ENCODE results near the gene SLC26A8.

Gene SLC26A8

DNA sequence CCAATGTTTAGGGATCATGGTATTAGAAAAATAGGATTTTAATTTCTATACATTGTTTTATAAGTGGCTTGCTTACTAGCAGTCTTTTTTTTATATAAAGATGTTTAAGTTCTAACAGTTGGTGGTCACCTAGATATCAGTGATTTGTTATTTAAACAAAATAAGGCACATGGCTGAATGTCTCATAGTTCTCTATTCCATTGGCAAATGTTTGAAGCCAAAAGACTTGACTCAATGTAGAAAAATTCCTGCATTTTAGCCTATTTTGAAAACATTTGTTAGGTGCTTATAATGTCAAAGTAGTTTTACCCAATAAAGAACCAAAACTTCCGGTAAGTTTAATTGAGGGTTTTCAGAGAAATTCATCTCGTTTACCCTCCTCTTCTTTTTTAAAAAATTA is 30.0 kb upstream of the SLC26A8 start:
- TF ChIP-seq, protein P1, sequence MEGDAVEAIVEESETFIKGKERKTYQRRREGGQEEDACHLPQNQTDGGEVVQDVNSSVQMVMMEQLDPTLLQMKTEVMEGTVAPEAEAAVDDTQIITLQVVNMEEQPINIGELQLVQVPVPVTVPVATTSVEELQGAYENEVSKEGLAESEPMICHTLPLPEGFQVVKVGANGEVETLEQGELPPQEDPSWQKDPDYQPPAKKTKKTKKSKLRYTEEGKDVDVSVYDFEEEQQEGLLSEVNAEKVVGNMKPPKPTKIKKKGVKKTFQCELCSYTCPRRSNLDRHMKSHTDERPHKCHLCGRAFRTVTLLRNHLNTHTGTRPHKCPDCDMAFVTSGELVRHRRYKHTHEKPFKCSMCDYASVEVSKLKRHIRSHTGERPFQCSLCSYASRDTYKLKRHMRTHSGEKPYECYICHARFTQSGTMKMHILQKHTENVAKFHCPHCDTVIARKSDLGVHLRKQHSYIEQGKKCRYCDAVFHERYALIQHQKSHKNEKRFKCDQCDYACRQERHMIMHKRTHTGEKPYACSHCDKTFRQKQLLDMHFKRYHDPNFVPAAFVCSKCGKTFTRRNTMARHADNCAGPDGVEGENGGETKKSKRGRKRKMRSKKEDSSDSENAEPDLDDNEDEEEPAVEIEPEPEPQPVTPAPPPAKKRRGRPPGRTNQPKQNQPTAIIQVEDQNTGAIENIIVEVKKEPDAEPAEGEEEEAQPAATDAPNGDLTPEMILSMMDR (IDR thresholded peaks at IDR 0.05) = no peak
- Mint-ChIP-seq H3K36me3 (ENCODE audit: low read depth) (peaks cover 14% of the 10 kb centered on the region), H3K9me3 (no peaks in the 10 kb centered on the region), H3K4me3 (no peak overlapping the region), H3K4me1 (peaks cover 5% of the 10 kb centered on the region), H3K27ac (no peak overlapping the region), H3K27me3 (ENCODE audit: low read depth, poor library complexity) (no peaks in the 10 kb centered on the region)
- DNase-seq = no peak

DNA sequence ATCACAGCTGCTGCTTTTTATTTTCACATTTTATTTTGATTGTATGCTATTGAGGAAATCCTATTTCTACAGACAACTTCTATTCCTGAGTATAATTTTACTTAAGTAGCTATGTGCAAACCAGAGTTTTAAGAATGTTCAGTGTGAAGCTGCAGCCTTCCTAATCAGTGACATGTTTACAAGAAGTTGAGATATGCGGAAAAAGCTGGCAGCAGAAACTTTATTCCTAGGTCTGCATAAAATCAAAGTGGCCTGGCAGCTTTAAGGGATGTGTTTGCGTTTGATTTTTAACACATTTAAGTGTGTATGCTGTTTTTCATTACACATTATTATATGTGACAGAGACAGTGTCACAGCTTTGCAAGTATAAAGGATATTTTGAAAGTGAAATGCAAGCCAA is 29.4 kb upstream of the SLC26A8 start:
- no peak overlapping the region for H3K4me3 Mint-ChIP-seq
- no peak for DNase-seq
- H3K27me3 Mint-ChIP-seq (ENCODE audit: low read depth, poor library complexity) = no peaks in the 10 kb centered on the region
- TF ChIP-seq, protein P1 (IDR thresholded peaks at IDR 0.05) = no peak
- no peak overlapping the region for H3K27ac Mint-ChIP-seq
- H3K4me1 Mint-ChIP-seq = peaks cover 5% of the 10 kb centered on the region
- H3K9me3 Mint-ChIP-seq = no peaks in the 10 kb centered on the region
- H3K36me3 Mint-ChIP-seq (ENCODE audit: low read depth) = peaks cover 11% of the 10 kb centered on the region

DNA sequence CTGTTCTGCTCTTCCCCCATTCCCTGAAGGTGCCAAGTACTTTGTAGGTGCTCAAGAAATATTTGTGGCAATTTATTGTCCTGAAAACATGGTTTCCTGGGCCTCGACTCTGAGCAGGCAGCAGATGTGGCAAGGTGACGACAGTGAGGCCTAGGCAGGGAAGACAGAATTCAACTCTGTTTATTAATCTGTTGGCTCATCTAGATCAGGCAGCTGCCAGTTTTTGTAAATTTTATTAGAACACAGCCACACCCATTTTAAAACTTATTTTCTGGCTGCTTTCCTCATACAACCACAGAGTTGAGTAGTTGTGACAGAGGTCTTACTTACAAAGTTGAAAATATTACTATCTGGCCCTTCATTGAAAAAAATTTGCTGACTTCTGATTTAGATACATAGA is 27.7 kb upstream of the SLC26A8 start:
- no peaks in the 10 kb centered on the region for H3K27me3 Mint-ChIP-seq (ENCODE audit: low read depth, poor library complexity)
- TF ChIP-seq, protein P1 (IDR thresholded peaks at IDR 0.05) = no peak
- H3K9me3 Mint-ChIP-seq = no peaks in the 10 kb centered on the region
- no peak overlapping the region for H3K27ac Mint-ChIP-seq
- no peak for DNase-seq
- no peak overlapping the region for H3K4me3 Mint-ChIP-seq
- H3K4me1 Mint-ChIP-seq = peaks cover 5% of the 10 kb centered on the region
- H3K36me3 Mint-ChIP-seq (ENCODE audit: low read depth) = peaks cover 2% of the 10 kb centered on the region

DNA sequence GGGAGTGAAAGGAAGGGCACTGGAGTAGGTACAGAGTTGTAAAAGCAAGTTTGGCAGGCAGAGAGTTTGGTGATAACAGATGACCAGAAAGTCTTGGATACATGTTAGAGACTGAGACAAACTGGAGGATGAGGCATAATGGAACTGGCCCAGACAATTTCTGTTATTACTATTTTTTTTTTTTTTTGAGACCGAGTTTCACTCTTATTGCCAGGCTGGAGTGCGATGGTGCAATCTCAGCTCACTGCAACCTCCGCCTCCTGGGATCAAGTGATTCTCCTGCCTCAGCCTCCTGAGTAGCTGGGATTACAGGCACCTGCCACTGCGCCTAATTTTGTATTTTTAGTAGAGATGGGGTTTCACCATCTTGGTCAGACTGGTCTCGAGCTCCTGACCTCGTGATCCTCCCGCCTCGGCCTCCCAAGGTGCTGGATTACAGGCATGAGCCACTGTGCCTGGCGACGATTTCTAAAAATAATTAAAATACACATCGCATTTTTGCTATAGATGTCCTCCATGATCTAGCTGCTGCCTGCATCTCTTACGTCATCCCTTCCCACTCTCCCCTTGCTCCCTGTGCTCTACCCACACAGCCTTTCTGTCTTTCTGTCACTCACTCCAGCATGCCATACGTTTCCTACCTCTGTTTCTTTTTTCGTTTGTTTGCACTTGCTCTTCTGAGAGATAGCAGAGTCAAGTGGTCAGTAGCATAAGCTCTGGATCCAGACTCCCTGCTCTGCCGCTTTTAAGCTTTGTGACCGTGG is 26.7 kb upstream of the SLC26A8 start:
- DNase-seq = no peak
- peaks cover 5% of the 10 kb centered on the region for H3K4me1 Mint-ChIP-seq
- H3K27me3 Mint-ChIP-seq (ENCODE audit: low read depth, poor library complexity) = no peaks in the 10 kb centered on the region
- no peak overlapping the region for H3K4me3 Mint-ChIP-seq
- H3K27ac Mint-ChIP-seq = no peak overlapping the region
- no peaks in the 10 kb centered on the region for H3K9me3 Mint-ChIP-seq
- TF ChIP-seq, protein P1 (IDR thresholded peaks at IDR 0.05) = no peak
- H3K36me3 Mint-ChIP-seq (ENCODE audit: low read depth) = peaks cover 7% of the 10 kb centered on the region

DNA sequence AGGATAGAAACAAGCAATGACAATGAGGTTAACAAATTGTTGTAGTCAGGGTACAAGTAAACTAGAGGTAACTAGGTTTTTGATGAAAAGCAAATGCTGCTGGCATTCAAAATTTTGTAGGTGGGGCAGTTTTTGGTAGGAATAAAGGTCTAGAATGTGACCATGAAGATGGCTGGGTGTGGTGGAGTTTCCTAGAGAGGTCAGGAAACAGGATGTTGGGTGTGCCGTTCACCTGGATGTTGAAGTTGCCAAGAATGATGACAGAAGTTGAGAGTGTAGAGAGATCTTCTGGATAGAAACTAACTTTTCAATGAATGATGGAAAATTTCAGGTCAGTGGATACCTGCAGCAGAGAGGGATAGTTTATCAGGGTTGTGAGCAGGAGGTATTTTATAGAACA is 25.9 kb upstream of the SLC26A8 start:
- Mint-ChIP-seq H3K4me3 (no peak overlapping the region), H3K27ac (no peak overlapping the region), H3K36me3 (ENCODE audit: low read depth) (peaks cover 7% of the 10 kb centered on the region), H3K27me3 (ENCODE audit: low read depth, poor library complexity) (no peaks in the 10 kb centered on the region), H3K9me3 (no peaks in the 10 kb centered on the region), H3K4me1 (peaks cover 5% of the 10 kb centered on the region)
- TF ChIP-seq, protein P1 (IDR thresholded peaks at IDR 0.05) = no peak
- DNase-seq = no peak

DNA sequence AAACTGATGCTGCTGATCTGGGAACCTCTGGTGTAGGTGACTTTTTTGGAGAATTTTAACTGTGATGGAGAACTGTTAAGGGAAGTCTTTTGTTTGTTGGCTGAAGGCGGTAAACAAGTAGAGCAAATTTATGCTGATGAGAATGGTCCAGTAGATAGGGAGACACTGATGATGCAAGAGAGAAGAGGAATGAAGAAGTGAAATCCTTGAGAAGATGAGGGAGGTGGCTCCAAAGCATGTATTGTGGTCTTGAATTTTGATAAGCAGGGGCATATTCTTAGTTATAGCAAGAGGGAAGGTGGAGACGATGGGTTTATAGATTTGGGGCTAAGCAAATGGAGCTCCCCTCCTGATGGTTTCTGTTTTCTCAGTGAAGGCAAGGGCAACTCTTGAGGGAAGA is 25.1 kb upstream of the SLC26A8 start:
- H3K9me3 Mint-ChIP-seq = no peaks in the 10 kb centered on the region
- H3K4me3 Mint-ChIP-seq = no peak overlapping the region
- no peaks in the 10 kb centered on the region for H3K27me3 Mint-ChIP-seq (ENCODE audit: low read depth, poor library complexity)
- TF ChIP-seq, protein P1 (IDR thresholded peaks at IDR 0.05) = no peak
- H3K36me3 Mint-ChIP-seq (ENCODE audit: low read depth) = peaks cover 7% of the 10 kb centered on the region
- no peak for DNase-seq
- H3K4me1 Mint-ChIP-seq = no peaks in the 10 kb centered on the region
- H3K27ac Mint-ChIP-seq = no peak overlapping the region

Data from nephron progenitor cell (in vitro differentiated cells).